H1 (cell line): ENCODE results near the gene TBC1D24. TPM values are rescaled to one million over a fixed set of nuclear protein-coding genes. Genes with fewer than 3 reads are reported as not detected.

ENCODE experiments used
- CTCF ChIA-PET: fragments of 300-600 bp; sonication (Branson Sonifier 250); formaldehyde crosslinking; loops from one replicate; lab custom pipeline; 2021; ENCODE audit not compliant: partially characterized antibody; lab: Charles Lee
- POLR2A ChIA-PET: fragments of 300-600 bp; sonication (Branson Sonifier 250); formaldehyde crosslinking; loops from one replicate; lab custom pipeline; 2021; ENCODE audit warnings: inconsistent platforms; ENCODE audit not compliant: partially characterized antibody; lab: Charles Lee
- DNase-seq, 2 experiments: peaks; one replicate each; pipeline versions ENCODE4 v3.0.0 to v3.0.0-alpha.2; 2010 to 2022; ENCODE audit warnings: low spot score in 2 of 2, low read depth in 1 of 2, mixed read lengths in 1 of 2
- FAIRE-seq: peaks from 2 replicates; lab custom pipeline; 2011; peaks lifted over from hg19 to GRCh38; lab: Jason Lieb, UNC
- H2AFZ ChIP-seq: 2 replicates; pipeline ENCODE4 v1.8.1; 2012; ENCODE audit warnings: low read length, inconsistent platforms
- H2AK5ac ChIP-seq: 2 replicates; pipeline ENCODE4 v1.6.1; 2013; ENCODE audit warnings: low read depth, low read length
- H2BK120ac ChIP-seq: replicated peaks from 2 replicates; pipeline ENCODE3; 2013; ENCODE audit warnings: low read depth, low read length, inconsistent platforms
- H2BK12ac ChIP-seq: 2 replicates; pipeline ENCODE4 v1.6.1; 2013; ENCODE audit warnings: low read depth, low read length
- H2BK15ac ChIP-seq: 2 replicates; pipeline ENCODE4 v1.6.1; 2013; ENCODE audit warnings: low read length
- H2BK20ac ChIP-seq: 2 replicates; pipeline ENCODE4 v1.6.1; 2013; ENCODE audit warnings: low read length
- H2BK5ac ChIP-seq: 2 replicates; pipeline ENCODE4 v1.6.1; 2013; ENCODE audit warnings: low read depth, low read length
- H3K14ac ChIP-seq: 2 replicates; pipeline ENCODE4 v1.6.1; 2013; ENCODE audit warnings: inconsistent platforms; ENCODE audit not compliant: insufficient read length
- H3K18ac ChIP-seq: 2 replicates; pipeline ENCODE4 v1.6.1; 2013; ENCODE audit warnings: low read length; ENCODE audit errors: extremely low read depth
- H3K23ac ChIP-seq: 2 replicates; pipeline ENCODE4 v1.6.1; 2013; ENCODE audit warnings: inconsistent platforms; ENCODE audit not compliant: insufficient read length
- H3K23me2 ChIP-seq: 2 replicates; pipeline ENCODE4 v1.6.1; 2013; ENCODE audit warnings: low read depth, low read length
- H3K27ac ChIP-seq: 2 replicates; pipeline ENCODE4 v1.6.1; 2011; ENCODE audit warnings: low read depth, low read length, inconsistent platforms
- H3K27me3 ChIP-seq, 4 experiments: replicated peaks in 1 of 4; 1 replicate in 1 of 4; 2 replicates in 3 of 4; pipeline versions ENCODE4 v1.6.1 to v1.8.1; 2011 to 2013; ENCODE audit warnings: low read length in 3 of 4, mild to moderate bottlenecking in 3 of 4, inconsistent platforms in 2 of 4, mixed read lengths in 2 of 4, moderate library complexity in 1 of 4; ENCODE audit not compliant: control insufficient read depth in 3 of 4, insufficient read depth in 3 of 4; ENCODE audit errors: extremely low read depth in 1 of 4
- H3K36me3 ChIP-seq, 4 experiments: 2 replicates each; pipeline versions ENCODE4 v1.6.1 to v1.8.1; 2011 to 2013; ENCODE audit warnings: mild to moderate bottlenecking in 4 of 4, low read length in 3 of 4, moderate library complexity in 2 of 4, control low read depth in 1 of 4, inconsistent platforms in 1 of 4; ENCODE audit not compliant: insufficient read depth in 4 of 4, control insufficient read depth in 2 of 4
- H3K4ac ChIP-seq: replicated peaks from 2 replicates; pipeline ENCODE3; 2013; ENCODE audit warnings: low read length, low read depth, mixed read lengths, inconsistent platforms; ENCODE audit not compliant: insufficient read length
- H3K4me1 ChIP-seq, 4 experiments: replicated peaks in 1 of 4; 1 replicate in 1 of 4; 2 replicates in 3 of 4; pipeline versions ENCODE4 v1.6.1 to v1.8.1; 2011 to 2013; ENCODE audit warnings: low read length in 3 of 4, inconsistent platforms in 2 of 4, mixed read lengths in 1 of 4; ENCODE audit not compliant: insufficient read depth in 4 of 4, control insufficient read depth in 3 of 4
- H3K4me2 ChIP-seq, 2 experiments: 2 replicates each; pipeline versions ENCODE4 v1.6.1 to v1.8.1; 2011 to 2013; ENCODE audit warnings: low read depth in 2 of 2, low read length in 2 of 2, control low read depth in 1 of 2, inconsistent platforms in 1 of 2, mild to moderate bottlenecking in 1 of 2; ENCODE audit not compliant: insufficient read depth in 1 of 2
- H3K4me3 ChIP-seq, 4 experiments: fragments of 200-600, 300-600 bp in 1 of 4; sonication (generic), shearing (Covaris generic), sonication (Bioruptor Twin) in 1 of 4; 2 replicates each; pipeline versions ENCODE4 v1.5.1 to v1.8.1; 2011 to 2016; ENCODE audit warnings: low read length in 4 of 4, low read depth in 3 of 4, control low read depth in 2 of 4, inconsistent platforms in 2 of 4, mild to moderate bottlenecking in 2 of 4, mixed read lengths in 1 of 4, moderate library complexity in 1 of 4; ENCODE audit not compliant: insufficient read depth in 2 of 4; ENCODE audit errors: extremely low read depth in 1 of 4
- H3K56ac ChIP-seq: replicated peaks from 2 replicates; pipeline ENCODE3; 2013; ENCODE audit warnings: low read depth, mild to moderate bottlenecking, mixed read lengths, low read length, inconsistent platforms; ENCODE audit not compliant: insufficient read length
- H3K79me1 ChIP-seq: 2 replicates; pipeline ENCODE4 v1.6.1; 2013; ENCODE audit warnings: low read depth, low read length, control low read depth
- H3K79me2 ChIP-seq, 2 experiments: 2 replicates each; pipeline versions ENCODE4 v1.6.1 to v1.8.1; 2012 to 2013; ENCODE audit warnings: low read length in 2 of 2, mild to moderate bottlenecking in 2 of 2, inconsistent platforms in 1 of 2; ENCODE audit not compliant: insufficient read depth in 2 of 2, control insufficient read depth in 1 of 2
- H3K9ac ChIP-seq, 4 experiments: replicated peaks in 1 of 4; 1 replicate in 1 of 4; 2 replicates in 3 of 4; pipeline versions ENCODE4 v1.6.1 to v1.8.1; 2011 to 2013; ENCODE audit warnings: low read depth in 3 of 4, low read length in 3 of 4, control low read depth in 2 of 4, mild to moderate bottlenecking in 2 of 4, moderate library complexity in 2 of 4, inconsistent platforms in 1 of 4; ENCODE audit errors: extremely low read depth in 1 of 4
- H3K9me3 ChIP-seq, 2 experiments: 2 replicates each; pipeline versions ENCODE4 v1.6.1 to v1.8.1; 2012 to 2013; ENCODE audit warnings: mild to moderate bottlenecking in 2 of 2, moderate library complexity in 2 of 2, control low read depth in 1 of 2, inconsistent platforms in 1 of 2, low read depth in 1 of 2, low read length in 1 of 2, mixed read lengths in 1 of 2; ENCODE audit not compliant: insufficient read depth in 2 of 2
- H4K20me1 ChIP-seq, 2 experiments: replicated peaks in 1 of 2; 2 replicates each; pipeline versions ENCODE3 to v1.8.1; 2011 to 2013; ENCODE audit warnings: inconsistent platforms in 2 of 2, low read length in 2 of 2, mild to moderate bottlenecking in 1 of 2; ENCODE audit not compliant: insufficient read depth in 2 of 2, control insufficient read depth in 1 of 2
- H4K5ac ChIP-seq: 2 replicates; pipeline ENCODE4 v1.6.1; 2013; ENCODE audit warnings: low read length, low read depth, mixed read lengths, inconsistent platforms; ENCODE audit not compliant: insufficient read length
- H4K8ac ChIP-seq: 2 replicates; pipeline ENCODE4 v1.8.0; 2013; ENCODE audit warnings: mild to moderate bottlenecking, moderate library complexity, low read length, inconsistent platforms; ENCODE audit not compliant: insufficient read depth; ENCODE audit errors: extremely low read depth
- H4K91ac ChIP-seq: replicated peaks from 2 replicates; pipeline ENCODE3; 2013; ENCODE audit warnings: low read length, mixed read lengths, inconsistent platforms; ENCODE audit not compliant: insufficient read length
- ASH2L ChIP-seq: fragments of 200-600, 300-600 bp; sonication (generic); IDR thresholded peaks from one replicate; pipeline ENCODE4 v1.7.1; 2017; ENCODE audit warnings: low read length
- CEBPB ChIP-seq: IDR thresholded peaks from 2 replicates; pipeline ENCODE4 v1.6.1; 2012; ENCODE audit warnings: low read depth, low read length
- CHD1 ChIP-seq: IDR thresholded peaks from 2 replicates; pipeline ENCODE4 v1.6.1; 2012; ENCODE audit warnings: low read depth, low read length, improper control_type of control experiment
- CTCF ChIP-seq, 3 experiments: IDR thresholded peaks; 1 replicate in 2 of 3; 2 replicates in 1 of 3; pipeline versions ENCODE4 v1.5.1 to v1.6.1; 2011; ENCODE audit warnings: low read length in 3 of 3, mild to moderate bottlenecking in 3 of 3, inconsistent platforms in 2 of 3, low read depth in 1 of 3, moderate library complexity in 1 of 3; ENCODE audit not compliant: insufficient read depth in 1 of 3; ENCODE audit errors: control extremely low read depth in 1 of 3
- GTF2F1 ChIP-seq: IDR thresholded peaks from 2 replicates; pipeline ENCODE4 v1.6.1; 2012; ENCODE audit warnings: low read depth, low read length, improper control_type of control experiment, borderline replicate concordance
- JUND ChIP-seq: IDR thresholded peaks from 2 replicates; pipeline ENCODE4 v1.6.1; 2011; ENCODE audit warnings: mild to moderate bottlenecking, improper control_type of control experiment, low read length
- RXRA ChIP-seq: IDR thresholded peaks from 2 replicates; pipeline ENCODE4 v1.6.1; 2011; ENCODE audit warnings: low read depth, mild to moderate bottlenecking, low read length, moderate library complexity; ENCODE audit not compliant: insufficient read depth
- SRF ChIP-seq: IDR thresholded peaks from 2 replicates; pipeline ENCODE4 v1.6.1; 2011; ENCODE audit warnings: mild to moderate bottlenecking, low read depth, low read length, moderate library complexity
- SUZ12 ChIP-seq: fragments of 200-600 bp; sonication (generic); IDR thresholded peaks from 2 replicates; pipeline ENCODE4 v1.6.1; 2012; ENCODE audit warnings: mild to moderate bottlenecking, inconsistent platforms, low read length, moderate library complexity, mixed read lengths
- TAF7 ChIP-seq: optimal IDR thresholded peaks from 2 replicates; pipeline ENCODE3; 2011; ENCODE audit warnings: low read depth, mild to moderate bottlenecking, inconsistent platforms, low read length, moderate library complexity, borderline replicate concordance
- ZNF274 ChIP-seq: IDR thresholded peaks from 2 replicates; pipeline ENCODE4 v1.7.0; 2012; ENCODE audit warnings: low read length, borderline replicate concordance; ENCODE audit errors: extremely low read depth
- WGBS, 2 experiments: shearing (Covaris generic) in 1 of 2; methylation state at CpG; one replicate each; pipeline versions ENCODE4 v1.1.6 to v1.1.7; 2013 to 2015; ENCODE audit warnings: low lambda C conversion rate in 2 of 2, mixed read lengths in 2 of 2, inconsistent platforms in 1 of 2, low coverage in 1 of 2, missing lambda C conversion rate in 1 of 2; ENCODE audit not compliant: insufficient replicate concordance in 2 of 2, insufficient coverage in 1 of 2, insufficient read length in 1 of 2; ENCODE audit errors: extremely low coverage in 1 of 2, missing lambda C conversion rate in 1 of 2; 5-methylcytosine and 5-hydroxymethylcytosine counted together
- polyA plus RNA-seq, 7 experiments: library from polyadenylated mRNA; depleted of rRNA in 3 of 7; stranded (reverse) in 5 of 7; unstranded in 2 of 7; fragments of >200 nt in 5 of 7; fragments of 200-250 nt in 2 of 7; gene quantifications; 1 replicate in 5 of 7; 2 replicates in 1 of 7; 4 replicates in 1 of 7; pipeline versions ENCODE4 v1.2.1 to v1.2.3, GENCODE V29; 2011 to 2013; ENCODE audit warnings: missing spikeins in 2 of 7, mixed read lengths in 2 of 7
- total RNA-seq: library from RNA; stranded (reverse); fragmentation: NEBNext Ultra II Directional; extraction: Animal tissue kit (Norgen Biotek cat#: 25700); gene quantifications from 2 replicates; pipeline ENCODE4 v1.2.1, GENCODE V29; 2021

Gene TBC1D24
- total and polyA plus RNA-seq, 2 of the 8 experiments (the other 6 are each of a cell fraction or from before 2014, with no cell fraction given) = 8.7 to 21.5 TPM

DNA sequence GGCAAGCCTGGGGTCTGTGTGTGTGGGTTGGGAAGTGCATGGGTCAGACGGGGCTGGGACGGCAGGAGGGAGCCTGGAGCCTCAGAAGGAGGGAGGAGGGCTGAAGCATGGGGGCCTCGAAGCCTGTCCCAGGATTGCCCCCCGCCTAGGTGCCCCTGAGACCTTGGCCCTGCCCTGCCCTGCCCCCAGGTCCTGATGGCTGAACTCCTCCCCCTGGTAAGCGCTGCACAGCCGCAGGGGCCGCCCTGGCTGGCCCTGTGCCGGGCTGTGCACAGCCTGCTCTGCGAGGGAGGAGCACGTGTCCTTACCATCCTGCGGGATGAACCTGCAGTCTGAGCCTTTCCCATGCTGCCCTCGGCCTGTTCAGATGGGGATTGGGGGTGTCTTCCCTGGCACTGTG lies 10.6 kb upstream of the TBC1D24 start:
- Histone ChIP-seq H3K4me2 (no peak overlapping the region), H3K79me2 (peaks cover 0 to 6% of the 10 kb centered on the region in 2 experiments; a peak in 2 of 4 replicates), H3K9me3 (no peaks in the 10 kb centered on the region), H3K4me3 (no peak overlapping the region), H2BK120ac (no peak overlapping the region), H3K27ac (no peak overlapping the region), H3K4me1 (peaks cover 0 to 25% (median 22%) of the 10 kb centered on the region in 4 experiments; a peak in 6 of 7 replicates), H3K23ac (no peak overlapping the region), H3K36me3 (peaks cover 0 to 16% (median 8%) of the 10 kb centered on the region in 4 experiments; a peak in 4 of 8 replicates), H4K5ac (no peak overlapping the region), H2BK12ac (no peak overlapping the region), H3K56ac (no peak overlapping the region), H3K9ac (no peak overlapping the region), H2BK20ac (no peak overlapping the region), H4K8ac (no peak overlapping the region), H3K14ac (no peak overlapping the region), H3K27me3 (peaks cover 0 to 12% (median 9%) of the 10 kb centered on the region in 4 experiments; a peak in 5 of 7 replicates), H3K23me2 (peaks cover 22% of the 10 kb centered on the region; the same call in 1 of the 2 replicates), H3K18ac (no peak overlapping the region), H4K20me1 (peaks cover 2 to 7% of the 10 kb centered on the region in 2 experiments), H3K4ac (no peak overlapping the region), H2BK15ac (no peak overlapping the region), H4K91ac (no peak overlapping the region), H2BK5ac (no peak overlapping the region), H2AK5ac (no peak overlapping the region), H2AFZ (no peak overlapping the region), H3K79me1 (peaks cover 10% of the 10 kb centered on the region)
- FAIRE-seq = no peak
- no peak for DNase-seq
- ChIA-PET POLR2A (interaction anchor here (0.7 kb wide), 1 partner anchor 236 kb away, joined by 3 read pairs; no protein-coding TSS in a partner anchor), CTCF (interaction anchor here (0.6 to 3.1 kb wide), 3 partner anchors 11 to 37 kb away, joined by 3 to 18 read pairs (median 3); no protein-coding TSS in a partner anchor)
- WGBS, 2 experiments = 99% methylated on average over 10 of the region's 12 CpGs; no CpG with 5 or more reads in 1 of the 2 experiments
- TF ChIP-seq SRF (no peak), ZNF274 (no peak), CTCF (IDR thresholded peaks at IDR 0.05; ENCODE audit: control extremely low read depth in 1 of 3, insufficient read depth in 1 of 3, low read depth in 1 of 3, low read length in 3 of 3) (no peak), TAF7 (no peak), SUZ12 (no peak), GTF2F1 (no peak), JUND (no peak), RXRA (no peak), CHD1 (no peak), ASH2L (no peak), CEBPB (no peak)
